ENCODE results near the gene C14orf39. TPM values are rescaled to one million over a fixed set of nuclear protein-coding genes. Genes with fewer than 3 reads are reported as not detected.

The C14orf39 gene
- polyA plus RNA-seq, 2 donors = not detected

DNA sequence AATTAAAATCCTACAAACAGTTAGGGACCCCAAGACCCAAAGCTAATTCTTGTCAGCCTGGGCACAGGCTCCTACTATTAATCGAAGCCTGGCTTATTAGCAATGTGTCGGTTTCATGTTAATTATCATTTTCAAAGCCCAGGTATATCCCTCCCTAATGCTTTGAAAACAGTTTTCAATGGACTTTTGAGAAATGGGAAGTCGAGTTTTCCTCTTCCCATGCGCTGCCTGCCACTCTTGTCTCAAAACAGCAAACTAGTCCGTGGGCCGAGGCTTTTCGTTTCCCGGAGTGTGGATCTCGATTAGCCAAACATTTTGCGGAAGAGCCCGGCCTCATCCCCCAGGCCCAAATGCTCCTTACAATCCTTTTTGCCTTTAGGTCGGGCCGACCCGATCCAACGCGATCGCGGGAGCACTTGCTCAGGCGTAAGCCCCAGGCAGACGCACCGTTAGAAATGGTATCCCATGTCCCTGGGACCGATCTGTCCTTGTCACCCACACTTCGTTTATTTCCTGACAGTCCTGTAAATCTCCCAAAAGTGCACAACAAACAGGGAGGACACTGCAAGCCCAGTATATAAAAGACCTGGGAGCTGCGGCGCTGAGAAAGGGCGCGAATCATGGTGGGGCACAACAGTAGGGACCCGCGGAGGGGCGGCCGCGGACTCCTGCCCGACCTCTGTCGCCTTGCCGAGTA lies 24.5 kb upstream of the C14orf39 start:
- peaks cover 3 to 14% of the 10 kb centered on the region in 2 donors for H3K4me1 ChIP-seq (ENCODE audit: control insufficient read depth in 2 of 2, insufficient read depth in 2 of 2, low read length in 1 of 2)
- H3K27ac ChIP-seq (ENCODE audit: low read depth in 2 of 2, low read length in 1 of 2) = no peak overlapping the region
- WGBS, 2 donors = 8 to 9% methylated on average over 35 of the region's 35 CpGs
- H3K36me3 ChIP-seq (ENCODE audit: control insufficient read depth in 2 of 2, insufficient read depth in 2 of 2, low read length in 1 of 2) = no peaks in the 10 kb centered on the region
- peaks cover 28 to 69% of the 10 kb centered on the region in 2 donors for H3K27me3 ChIP-seq (ENCODE audit: control insufficient read depth in 1 of 2, insufficient read depth in 2 of 2, low read length in 2 of 2)
- no peak overlapping the region for H3K4me3 ChIP-seq (ENCODE audit: low read depth in 1 of 2, low read length in 2 of 2)
- peaks cover 0 to 9% of the 10 kb centered on the region in 2 donors for H3K9me3 ChIP-seq (ENCODE audit: control insufficient read depth in 2 of 2, insufficient read depth in 1 of 2, low read depth in 1 of 2, low read length in 1 of 2)

DNA sequence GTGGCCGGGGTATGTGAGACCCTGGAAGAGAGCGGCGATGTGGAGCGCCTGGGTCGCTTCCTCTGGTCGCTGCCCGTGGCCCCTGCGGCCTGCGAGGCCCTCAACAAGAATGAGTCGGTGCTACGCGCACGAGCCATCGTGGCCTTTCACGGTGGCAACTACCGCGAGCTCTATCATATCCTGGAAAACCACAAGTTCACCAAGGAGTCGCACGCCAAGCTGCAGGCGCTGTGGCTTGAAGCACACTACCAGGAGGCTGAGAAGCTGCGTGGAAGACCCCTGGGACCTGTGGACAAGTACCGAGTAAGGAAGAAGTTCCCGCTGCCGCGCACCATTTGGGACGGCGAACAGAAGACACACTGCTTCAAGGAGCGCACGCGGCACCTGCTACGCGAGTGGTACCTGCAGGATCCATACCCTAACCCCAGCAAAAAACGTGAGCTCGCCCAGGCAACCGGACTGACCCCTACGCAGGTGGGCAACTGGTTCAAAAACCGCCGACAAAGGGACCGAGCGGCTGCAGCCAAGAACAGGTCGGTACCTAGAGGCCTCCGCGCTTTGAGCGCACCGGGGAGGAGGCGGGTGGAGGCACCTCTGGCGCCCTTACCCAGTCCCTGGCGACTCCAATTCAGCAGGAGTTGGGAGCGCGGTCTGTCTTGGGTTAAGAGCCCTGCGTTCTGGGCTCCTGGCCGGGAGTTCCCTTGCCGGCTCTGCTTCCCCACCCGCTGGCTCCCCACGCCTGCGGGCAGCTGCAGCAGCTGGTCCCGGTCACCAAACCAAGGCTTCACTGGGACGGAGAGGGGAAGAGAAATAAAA lies 23.8 kb upstream of the C14orf39 start:
- no peak overlapping the region for H3K4me3 ChIP-seq (ENCODE audit: low read depth in 1 of 2, low read length in 2 of 2)
- peaks cover 0 to 6% of the 10 kb centered on the region in 2 donors for H3K9me3 ChIP-seq (ENCODE audit: control insufficient read depth in 2 of 2, insufficient read depth in 1 of 2, low read depth in 1 of 2, low read length in 1 of 2)
- H3K27ac ChIP-seq (ENCODE audit: low read depth in 2 of 2, low read length in 1 of 2) = no peak overlapping the region
- H3K36me3 ChIP-seq (ENCODE audit: control insufficient read depth in 2 of 2, insufficient read depth in 2 of 2, low read length in 1 of 2) = no peaks in the 10 kb centered on the region
- H3K27me3 ChIP-seq (ENCODE audit: control insufficient read depth in 1 of 2, insufficient read depth in 2 of 2, low read length in 2 of 2) = peaks cover 28 to 61% of the 10 kb centered on the region in 2 donors
- WGBS, 2 donors = 7 to 8% methylated on average over 58 of the region's 58 CpGs
- peaks cover 3 to 14% of the 10 kb centered on the region in 2 donors for H3K4me1 ChIP-seq (ENCODE audit: control insufficient read depth in 2 of 2, insufficient read depth in 2 of 2, low read length in 1 of 2)

DNA sequence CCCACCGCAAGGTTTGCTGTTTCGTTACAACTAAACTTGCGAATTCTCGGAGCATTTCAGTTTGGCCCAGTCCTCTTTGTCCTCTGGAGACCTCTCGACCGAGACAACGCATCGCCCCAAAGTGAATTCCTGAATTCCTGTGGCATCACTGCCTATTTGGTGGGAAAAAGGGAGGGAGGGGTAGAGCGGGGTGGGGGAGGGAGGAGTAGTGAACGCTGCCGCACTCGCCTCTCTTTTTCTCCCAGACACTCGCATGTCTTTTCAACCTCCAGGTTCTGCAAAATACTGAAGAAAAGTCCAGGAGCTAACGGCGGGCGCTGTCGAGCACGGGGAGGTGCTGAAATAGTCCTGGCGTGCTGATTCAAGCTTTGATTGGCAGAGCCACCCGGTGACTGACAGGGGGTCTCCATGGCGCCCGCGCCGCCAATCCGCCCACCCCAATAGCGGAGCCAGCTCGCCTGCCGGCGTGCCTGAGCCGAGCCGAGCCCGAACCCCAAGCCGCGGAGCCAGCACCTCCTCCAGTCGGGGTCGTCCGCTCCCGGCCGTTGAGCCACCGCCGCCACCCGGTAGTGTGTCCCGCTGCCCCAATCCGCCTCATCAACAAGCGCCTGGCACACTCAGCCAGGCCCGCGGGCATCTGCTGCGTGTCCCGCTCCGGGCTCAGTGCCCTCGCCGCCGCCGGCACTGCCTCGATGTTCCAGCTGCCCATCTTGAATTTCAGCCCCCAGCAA lies 23.0 kb upstream of the C14orf39 start, which contains the start of gene SIX6:
TSS of gene SIX6 (plus strand) at position 440 of the 731 bp plus-strand sequence. CDS start at position 693, 253 bp downstream.
- Histone ChIP-seq H3K4me3 (ENCODE audit: low read depth in 1 of 2, low read length in 2 of 2) (no peak within 1 kb of the TSS), H3K4me1 (ENCODE audit: control insufficient read depth in 2 of 2, insufficient read depth in 2 of 2, low read length in 1 of 2) (peaks cover 3 to 14% of the 10 kb centered on the region in 2 donors), H3K9me3 (ENCODE audit: control insufficient read depth in 2 of 2, insufficient read depth in 1 of 2, low read depth in 1 of 2, low read length in 1 of 2) (peaks cover 0 to 6% of the 10 kb centered on the region in 2 donors), H3K36me3 (ENCODE audit: control insufficient read depth in 2 of 2, insufficient read depth in 2 of 2, low read length in 1 of 2) (no peaks in the 10 kb centered on the region), H3K27ac (ENCODE audit: low read depth in 2 of 2, low read length in 1 of 2) (no peak within 1 kb of the TSS), H3K27me3 (ENCODE audit: control insufficient read depth in 1 of 2, insufficient read depth in 2 of 2, low read length in 2 of 2) (peaks cover 30 to 57% of the 10 kb centered on the region in 2 donors)
- 5% methylated on average over 54 to 55 of the region's 55 CpGs for WGBS, 2 donors

DNA sequence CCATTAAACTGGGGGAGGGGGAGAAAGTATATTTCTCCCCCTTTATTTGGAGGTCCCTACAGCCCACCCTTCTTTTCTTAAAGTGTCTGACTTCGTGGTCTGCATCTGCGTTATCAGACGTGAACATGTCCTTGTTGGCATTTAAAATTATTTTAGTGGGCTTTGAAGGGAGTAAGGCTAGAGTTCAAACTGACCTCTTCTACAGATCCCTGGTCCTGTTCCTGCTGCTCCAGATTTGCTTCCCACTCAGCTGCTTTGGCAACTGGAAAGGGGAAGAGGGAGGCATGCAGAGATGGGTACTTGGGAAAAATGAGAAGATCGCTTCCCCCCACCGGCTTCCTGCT lies 22.5 kb upstream of the C14orf39 start:
- no peak overlapping the region for H3K27ac ChIP-seq (ENCODE audit: low read depth in 2 of 2, low read length in 1 of 2)
- H3K4me1 ChIP-seq (ENCODE audit: control insufficient read depth in 2 of 2, insufficient read depth in 2 of 2, low read length in 1 of 2) = peaks cover 3 to 14% of the 10 kb centered on the region in 2 donors
- 6% methylated on average over 5 of the region's 5 CpGs for WGBS, 2 donors
- H3K36me3 ChIP-seq (ENCODE audit: control insufficient read depth in 2 of 2, insufficient read depth in 2 of 2, low read length in 1 of 2) = no peaks in the 10 kb centered on the region
- peaks cover 31 to 56% of the 10 kb centered on the region in 2 donors for H3K27me3 ChIP-seq (ENCODE audit: control insufficient read depth in 1 of 2, insufficient read depth in 2 of 2, low read length in 2 of 2)
- no peak overlapping the region for H3K4me3 ChIP-seq (ENCODE audit: low read depth in 1 of 2, low read length in 2 of 2)
- H3K9me3 ChIP-seq (ENCODE audit: control insufficient read depth in 2 of 2, insufficient read depth in 1 of 2, low read depth in 1 of 2, low read length in 1 of 2) = peaks cover 0 to 6% of the 10 kb centered on the region in 2 donors

GRCh38 chr14:60506985-60507829 lies 21.3 kb upstream of the C14orf39 start:
- Histone ChIP-seq H3K36me3 (ENCODE audit: control insufficient read depth in 2 of 2, insufficient read depth in 2 of 2, low read length in 1 of 2) (no peaks in the 10 kb centered on the region), H3K9me3 (ENCODE audit: control insufficient read depth in 2 of 2, insufficient read depth in 1 of 2, low read depth in 1 of 2, low read length in 1 of 2) (peaks cover 0 to 6% of the 10 kb centered on the region in 2 donors), H3K4me3 (ENCODE audit: low read depth in 1 of 2, low read length in 2 of 2) (no peak overlapping the region), H3K4me1 (ENCODE audit: control insufficient read depth in 2 of 2, insufficient read depth in 2 of 2, low read length in 1 of 2) (peaks cover 3 to 14% of the 10 kb centered on the region in 2 donors), H3K27me3 (ENCODE audit: control insufficient read depth in 1 of 2, insufficient read depth in 2 of 2, low read length in 2 of 2) (peaks cover 31 to 49% of the 10 kb centered on the region in 2 donors), H3K27ac (ENCODE audit: low read depth in 2 of 2, low read length in 1 of 2) (no peak overlapping the region)
- WGBS, 2 donors = 9 to 10% methylated on average over 48 of the region's 48 CpGs

GRCh38 chr14:60506462-60506984 lies 20.7 kb upstream of the C14orf39 start:
- Histone ChIP-seq H3K36me3 (ENCODE audit: control insufficient read depth in 2 of 2, insufficient read depth in 2 of 2, low read length in 1 of 2) (no peaks in the 10 kb centered on the region), H3K9me3 (ENCODE audit: control insufficient read depth in 2 of 2, insufficient read depth in 1 of 2, low read depth in 1 of 2, low read length in 1 of 2) (peaks cover 0 to 6% of the 10 kb centered on the region in 2 donors), H3K27me3 (ENCODE audit: control insufficient read depth in 1 of 2, insufficient read depth in 2 of 2, low read length in 2 of 2) (peaks cover 31 to 44% of the 10 kb centered on the region in 2 donors), H3K27ac (ENCODE audit: low read depth in 2 of 2, low read length in 1 of 2) (no peak overlapping the region), H3K4me3 (ENCODE audit: low read depth in 1 of 2, low read length in 2 of 2) (no peak overlapping the region), H3K4me1 (ENCODE audit: control insufficient read depth in 2 of 2, insufficient read depth in 2 of 2, low read length in 1 of 2) (peaks cover 3 to 14% of the 10 kb centered on the region in 2 donors)
- 11% methylated on average over 17 of the region's 17 CpGs for WGBS, 2 donors

GRCh38 chr14:60506010-60506409 lies 20.1 kb upstream of the C14orf39 start:
- no peak overlapping the region for H3K4me3 ChIP-seq (ENCODE audit: low read depth in 1 of 2, low read length in 2 of 2)
- WGBS, 2 donors = 5 to 7% methylated on average over 7 of the region's 7 CpGs
- H3K36me3 ChIP-seq (ENCODE audit: control insufficient read depth in 2 of 2, insufficient read depth in 2 of 2, low read length in 1 of 2) = no peaks in the 10 kb centered on the region
- H3K4me1 ChIP-seq (ENCODE audit: control insufficient read depth in 2 of 2, insufficient read depth in 2 of 2, low read length in 1 of 2) = peaks cover 3 to 14% of the 10 kb centered on the region in 2 donors
- peaks cover 31 to 41% of the 10 kb centered on the region in 2 donors for H3K27me3 ChIP-seq (ENCODE audit: control insufficient read depth in 1 of 2, insufficient read depth in 2 of 2, low read length in 2 of 2)
- H3K27ac ChIP-seq (ENCODE audit: low read depth in 2 of 2, low read length in 1 of 2) = no peak overlapping the region
- H3K9me3 ChIP-seq (ENCODE audit: control insufficient read depth in 2 of 2, insufficient read depth in 1 of 2, low read depth in 1 of 2, low read length in 1 of 2) = peaks cover 0 to 6% of the 10 kb centered on the region in 2 donors

- WGBS, 2 donors = 11 to 17% methylated on average over 2 of the region's 2 CpGs
- Histone ChIP-seq H3K27me3 (ENCODE audit: control insufficient read depth in 1 of 2, insufficient read depth in 2 of 2, low read length in 2 of 2) (peaks cover 31 to 35% of the 10 kb centered on the region in 2 donors), H3K9me3 (ENCODE audit: control insufficient read depth in 2 of 2, insufficient read depth in 1 of 2, low read depth in 1 of 2, low read length in 1 of 2) (peaks cover 0 to 3% of the 10 kb centered on the region in 2 donors), H3K36me3 (ENCODE audit: control insufficient read depth in 2 of 2, insufficient read depth in 2 of 2, low read length in 1 of 2) (no peaks in the 10 kb centered on the region), H3K4me1 (ENCODE audit: control insufficient read depth in 2 of 2, insufficient read depth in 2 of 2, low read length in 1 of 2) (peaks cover 3 to 14% of the 10 kb centered on the region in 2 donors), H3K27ac (ENCODE audit: low read depth in 2 of 2, low read length in 1 of 2) (no peak overlapping the region), H3K4me3 (ENCODE audit: low read depth in 1 of 2, low read length in 2 of 2) (no peak overlapping the region)
Observed at GRCh38 chr14:60505448-60505847, 19.6 kb upstream of the C14orf39 start.
